Stimulated activated naive CD4-positive, alpha-beta T cell (primary cell): ENCODE measurements around the gene SLC1A4.
"Not testable (repeated sequence)": the region's sequence is repeated elsewhere in the genome, so short reads cannot be mapped to it uniquely, and the experiment has no call there.

Experiments
- DNase-seq, 6 experiments: peaks; one replicate each; lab custom pipeline; 2025; lab: John Stamatoyannopoulos, UW

The SLC1A4 gene

DNA sequence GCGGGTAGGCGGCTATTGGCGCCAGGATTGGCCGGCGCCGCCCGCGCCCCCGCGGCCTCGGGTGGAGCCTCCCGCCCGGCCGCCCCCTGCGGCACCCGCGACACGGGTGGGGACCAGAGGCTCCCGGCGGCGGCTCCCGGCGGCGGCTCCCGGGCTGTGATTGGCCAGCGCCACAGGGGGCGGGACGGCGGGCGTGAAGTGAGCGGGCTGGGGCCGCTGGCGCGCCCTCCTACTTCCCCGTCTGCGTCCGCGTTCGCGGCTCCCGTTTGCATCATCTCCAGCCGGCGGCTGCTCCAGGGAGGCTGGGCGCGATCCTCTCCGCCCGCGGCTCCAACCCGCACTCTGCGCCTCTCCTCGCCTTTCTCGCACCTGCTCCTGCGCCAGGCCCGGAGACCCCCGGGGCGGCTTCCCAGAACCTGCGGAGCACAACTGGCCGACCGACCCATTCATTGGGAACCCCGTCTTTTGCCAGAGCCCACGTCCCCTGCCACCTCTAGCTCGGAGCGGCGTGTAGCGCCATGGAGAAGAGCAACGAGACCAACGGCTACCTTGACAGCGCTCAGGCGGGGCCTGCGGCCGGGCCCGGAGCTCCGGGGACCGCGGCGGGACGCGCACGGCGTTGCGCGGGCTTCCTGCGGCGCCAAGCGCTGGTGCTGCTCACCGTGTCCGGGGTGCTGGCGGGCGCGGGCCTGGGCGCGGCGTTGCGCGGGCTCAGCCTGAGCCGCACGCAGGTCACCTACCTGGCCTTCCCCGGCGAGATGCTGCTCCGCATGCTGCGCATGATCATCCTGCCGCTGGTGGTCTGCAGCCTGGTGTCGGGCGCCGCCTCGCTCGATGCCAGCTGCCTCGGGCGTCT is at the start of gene SLC1A4:
Gene SLC1A4, plus strand, starts transcription at position 274 of the 856 bp plus-strand sequence. Its CDS starts 245 bp downstream, at position 519.
- DNase-seq = peak; percentile 22 to 66 (median 54)

DNA sequence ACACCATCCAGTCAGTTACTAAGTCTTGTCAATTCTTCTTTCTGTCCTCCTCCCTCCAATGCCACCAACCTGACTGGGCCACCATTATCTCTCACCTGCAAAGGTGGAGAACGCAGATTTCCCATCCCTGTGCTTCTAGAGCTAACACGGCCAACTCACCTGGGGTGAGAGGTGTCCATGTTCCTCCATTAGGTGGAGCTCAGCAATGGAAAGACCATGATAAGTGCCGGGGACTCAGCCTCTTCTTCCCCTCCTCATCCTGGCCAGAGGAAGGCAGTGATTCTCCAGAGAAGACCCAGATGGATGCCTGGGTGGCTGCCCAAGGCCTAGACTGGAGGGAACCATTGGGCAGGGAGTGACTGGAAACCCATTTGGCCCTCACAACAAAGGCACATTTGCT is 48.1 kb upstream of the SLC1A4 start:
- no peak for DNase-seq

DNA sequence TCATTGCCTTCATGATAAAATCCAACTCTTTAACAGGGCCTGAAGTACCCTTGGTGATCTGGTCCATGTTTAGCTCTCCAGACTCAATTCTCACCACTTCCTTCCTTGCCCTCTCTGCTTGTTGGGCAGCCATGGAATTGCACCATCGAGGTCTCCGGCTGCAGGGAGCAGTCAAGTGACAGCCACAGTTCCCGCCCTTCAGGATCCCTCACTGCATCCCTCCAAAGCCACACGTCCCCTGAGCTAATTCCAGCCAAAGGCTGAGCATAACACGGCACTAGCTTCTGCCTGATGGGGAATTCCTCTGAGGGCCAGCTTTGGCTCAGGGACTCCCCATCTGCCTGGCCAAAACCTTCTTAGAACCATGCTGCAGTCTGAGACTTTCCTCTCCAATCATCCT is 47.4 kb upstream of the SLC1A4 start:
- no peak for DNase-seq

DNA sequence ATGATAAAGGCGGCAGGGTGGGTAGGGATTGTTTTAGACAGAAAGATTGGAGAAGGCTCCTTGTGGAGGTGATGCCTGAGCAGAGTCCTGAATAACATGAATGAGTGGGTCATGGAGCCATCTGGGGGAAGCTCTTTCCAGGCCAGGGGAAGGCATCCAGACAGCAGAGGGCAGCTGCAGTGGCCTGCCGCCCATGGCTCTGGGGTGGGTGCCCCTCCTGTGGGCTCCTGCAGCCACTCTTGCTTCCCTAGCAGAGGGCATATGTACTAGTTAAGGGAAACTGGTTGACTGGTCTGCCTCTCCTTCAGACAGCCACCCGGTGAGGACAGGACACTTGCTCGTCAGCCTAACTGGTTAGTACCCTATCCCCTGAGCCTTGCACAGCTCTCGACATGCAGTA is 46.5 kb upstream of the SLC1A4 start:
- no peak for DNase-seq

DNA sequence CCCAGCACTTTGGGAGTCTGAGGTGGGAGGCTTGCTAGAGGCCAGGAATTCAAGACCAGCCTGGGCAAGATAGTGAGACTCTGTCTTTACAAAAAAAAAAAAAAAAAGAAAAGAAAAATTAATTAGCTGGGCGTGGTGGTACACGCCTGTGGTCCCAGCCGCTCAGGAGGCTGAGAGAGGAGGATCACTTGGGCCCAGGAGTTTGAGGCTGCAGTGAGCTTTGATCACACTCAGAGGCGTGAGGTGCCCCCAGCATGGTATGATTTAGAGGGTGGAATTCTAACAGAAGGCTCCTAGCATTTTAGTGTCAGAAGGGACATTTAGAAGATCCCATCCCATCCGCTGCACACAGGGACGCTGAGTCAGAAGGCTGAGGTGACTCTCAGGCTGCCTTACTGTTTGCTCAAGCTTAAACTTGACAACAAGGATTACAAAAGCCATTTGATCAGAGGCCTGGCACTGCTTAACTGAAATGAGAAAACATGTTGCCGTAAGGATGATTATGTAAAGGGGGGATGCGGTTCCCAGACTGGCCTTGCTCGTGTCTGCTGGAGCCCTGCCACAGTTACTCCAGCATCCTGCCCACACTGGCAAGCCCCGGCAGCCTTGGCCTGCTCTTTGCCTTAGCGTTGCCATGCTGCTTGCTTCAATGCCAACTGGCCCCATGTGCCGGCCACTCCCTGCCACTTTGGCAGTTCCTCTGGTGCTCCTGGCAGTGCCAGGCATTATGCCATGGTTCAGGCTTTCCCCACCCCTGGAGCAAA is 45.6 kb upstream of the SLC1A4 start:
- DNase-seq = no peak

DNA sequence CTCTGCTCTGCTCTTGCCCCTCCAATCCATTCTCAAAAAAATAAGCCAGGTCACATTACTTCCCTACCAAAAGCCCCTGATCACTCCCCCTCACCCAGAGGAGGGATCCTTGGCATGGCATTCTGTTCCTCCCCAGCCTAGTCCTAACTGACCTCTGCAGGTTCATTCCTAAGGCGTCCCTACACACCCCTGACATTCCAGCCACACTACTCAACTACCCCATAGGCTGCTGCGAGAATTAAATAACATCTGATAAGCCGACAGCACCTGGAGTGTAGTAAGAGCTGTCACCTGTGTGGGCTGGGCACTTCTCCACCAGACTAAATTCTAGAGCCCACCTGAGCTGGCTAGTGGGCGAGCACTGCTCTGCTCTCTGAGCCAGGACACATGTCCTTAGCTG is 44.7 kb upstream of the SLC1A4 start:
- no peak for DNase-seq

DNA sequence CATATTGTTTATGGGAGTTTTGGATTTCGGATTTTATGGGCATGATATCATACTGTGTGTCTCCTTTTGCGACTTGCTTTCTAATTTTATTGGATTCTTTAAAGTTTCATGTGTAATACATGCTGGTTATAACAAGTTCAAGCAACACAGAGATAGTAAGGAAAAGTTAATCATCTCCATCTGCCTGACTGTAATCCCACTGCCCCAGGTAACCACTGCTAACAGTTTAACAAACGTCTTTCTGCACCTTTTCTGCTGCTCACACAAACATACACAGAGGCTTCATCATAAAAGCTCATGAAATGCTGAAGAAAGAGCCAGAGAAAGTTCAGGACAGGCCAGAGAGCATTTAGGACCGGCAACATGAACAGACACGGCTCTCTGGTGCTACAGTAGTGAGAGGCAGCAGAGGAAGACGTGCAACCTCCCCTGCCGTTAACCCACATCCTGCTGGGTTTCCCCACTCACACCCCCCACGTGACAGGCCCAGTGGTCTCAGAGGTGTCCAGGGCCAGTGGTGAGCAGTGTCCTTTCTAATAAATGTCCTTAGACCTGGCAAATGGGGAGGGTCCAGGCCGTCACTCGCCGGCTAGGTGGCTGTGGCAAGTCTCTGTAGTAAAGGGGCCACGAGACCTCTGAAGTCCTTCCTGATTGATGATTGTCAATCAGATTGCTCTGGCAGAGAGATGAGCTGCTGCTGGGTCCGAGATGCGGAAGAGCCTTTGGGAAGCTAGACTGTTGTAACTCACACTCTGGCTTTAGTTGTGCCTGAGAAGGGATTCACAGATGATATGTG is 43.0 kb upstream of the SLC1A4 start:
- DNase-seq = peak in 5 of 6 experiments; percentile 7 to 56 (median 15)

DNA sequence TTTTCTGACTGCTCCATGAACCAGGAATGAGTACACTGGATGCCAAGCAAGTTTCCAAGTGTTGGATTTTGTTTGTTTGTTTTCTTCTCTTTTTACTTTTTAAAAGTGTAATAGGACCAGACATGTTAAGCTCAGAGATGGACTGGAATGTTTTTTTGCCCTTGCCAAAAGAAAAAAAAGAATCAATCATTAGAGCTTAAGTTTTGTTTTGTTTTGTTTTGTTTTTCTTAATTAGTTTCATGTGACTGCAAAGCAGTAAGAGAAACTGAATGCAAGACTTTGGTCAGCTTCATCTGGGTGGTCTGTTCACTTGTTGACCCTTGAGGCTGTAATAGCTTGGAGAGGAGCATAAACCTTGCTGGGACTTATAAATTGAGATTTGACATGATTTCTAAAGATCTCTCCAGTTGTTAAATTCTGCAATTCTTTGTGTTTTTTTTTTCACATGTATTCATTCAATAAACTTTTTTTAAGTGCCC is 42.4 kb upstream of the SLC1A4 start:
- no peak for DNase-seq

DNA sequence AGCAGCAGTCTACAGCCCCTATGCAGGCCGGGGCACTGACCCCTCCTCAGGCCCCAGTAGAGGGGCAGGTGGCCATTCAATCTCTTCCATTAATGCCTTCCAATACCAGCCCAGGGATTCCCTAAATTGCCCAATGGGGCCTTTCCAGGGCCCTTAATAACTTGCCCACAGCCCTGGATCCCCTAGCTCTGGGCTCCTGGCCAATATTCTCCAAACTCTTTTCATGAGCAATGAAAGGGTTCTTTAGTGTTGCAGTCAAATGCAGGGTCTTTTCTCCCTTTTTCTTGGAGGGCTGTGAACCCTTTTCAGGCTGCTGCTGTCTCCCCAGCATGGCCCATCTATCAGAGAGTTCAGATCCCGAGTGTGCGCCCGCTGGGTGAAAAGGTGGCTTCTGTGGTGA is 41.3 kb upstream of the SLC1A4 start:
- DNase-seq = no peak

DNA sequence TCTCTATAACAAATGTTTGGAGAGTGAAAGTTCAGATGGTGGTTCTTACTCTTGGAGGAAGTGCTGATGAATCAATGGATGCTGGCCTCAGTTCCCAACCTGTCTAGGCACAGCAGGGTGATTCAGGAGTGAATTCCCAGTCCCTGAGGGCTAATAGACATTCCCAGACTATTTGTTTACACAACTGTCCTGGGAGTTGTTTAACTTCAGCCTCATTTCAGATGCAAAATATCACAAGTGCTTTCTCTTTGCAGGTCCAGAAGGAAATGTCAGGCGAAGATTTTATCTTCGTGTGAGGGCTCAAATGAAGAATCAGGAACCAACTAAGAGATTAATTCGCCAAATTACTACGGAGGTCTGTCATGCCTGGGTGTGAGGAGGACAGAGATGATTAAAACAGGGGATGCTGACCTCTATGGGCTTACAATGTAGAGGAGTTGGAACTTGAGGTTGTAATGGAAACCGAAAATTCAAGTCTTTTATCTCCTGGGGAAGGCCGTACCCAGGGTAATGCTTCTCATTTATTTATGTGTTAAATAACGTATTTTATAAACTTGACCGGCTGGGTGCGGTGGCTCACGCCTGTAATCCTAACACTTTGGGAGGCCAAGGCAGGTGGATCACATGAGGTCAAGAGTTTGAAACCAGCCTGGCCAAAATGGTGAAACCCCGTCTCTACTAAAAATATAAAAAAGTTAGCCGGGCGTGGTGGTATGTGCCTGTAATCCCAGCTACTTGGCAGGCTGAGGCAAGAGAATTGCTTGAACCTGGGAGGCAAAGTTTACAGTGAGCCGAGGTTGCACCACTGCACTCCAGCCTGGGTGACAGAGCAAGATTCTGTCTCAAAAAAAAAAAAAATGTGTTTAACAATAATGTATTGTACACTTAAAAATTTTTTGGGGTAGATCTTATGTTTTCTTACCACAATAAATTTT is 38.7 kb upstream of the SLC1A4 start:
- DNase-seq = no peak

DNA sequence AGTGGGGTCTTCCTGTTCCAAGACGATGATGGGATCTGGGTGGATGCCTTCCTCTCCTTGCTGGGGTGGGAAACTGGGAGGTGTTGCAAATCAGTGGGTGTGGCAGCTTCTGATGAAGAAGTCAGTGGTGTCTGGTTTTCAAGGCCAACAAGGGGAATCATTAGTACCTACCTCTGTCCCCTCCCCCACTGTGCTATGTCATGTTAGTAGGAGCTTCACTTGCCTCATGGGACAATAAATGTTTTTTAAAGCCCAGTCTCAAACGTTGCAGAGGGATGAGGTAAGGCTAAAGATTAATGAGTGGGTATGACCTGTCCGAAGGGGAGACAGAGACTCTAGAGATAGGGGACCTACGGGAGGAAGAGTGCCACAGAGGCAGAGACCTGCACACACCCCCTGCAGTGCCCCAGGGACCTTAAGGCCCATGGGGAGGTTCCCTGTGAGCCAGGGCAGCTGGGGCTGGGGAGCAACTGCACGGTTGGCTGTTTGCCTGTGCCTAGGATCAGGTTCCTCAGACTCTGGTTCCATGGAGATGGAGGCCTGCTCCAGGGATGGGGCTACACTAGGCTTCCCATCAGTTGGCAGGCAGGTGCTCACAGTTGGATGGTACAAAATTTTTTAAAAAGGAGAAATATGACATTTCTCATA is 37.8 kb upstream of the SLC1A4 start:
- DNase-seq = no peak

DNA sequence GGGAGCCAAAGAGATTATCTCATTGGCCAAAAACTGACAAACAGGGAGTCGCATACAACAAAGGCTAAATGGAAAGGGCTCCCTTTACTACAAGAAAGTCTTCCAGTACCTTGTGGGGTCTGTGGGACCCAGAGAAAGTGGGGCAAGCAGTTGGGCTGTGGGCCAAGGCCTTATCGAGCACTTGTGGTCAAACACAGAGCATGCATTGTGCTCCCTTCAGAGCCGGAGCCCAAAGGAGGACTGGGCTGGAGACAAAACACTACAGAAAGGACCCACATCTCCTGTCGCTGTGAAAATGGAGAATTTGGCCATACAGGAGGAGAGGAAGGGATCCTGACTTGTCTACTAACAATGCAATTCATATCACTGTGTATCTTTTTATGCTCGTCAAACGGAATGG is 37.1 kb upstream of the SLC1A4 start:
- DNase-seq = no peak

DNA sequence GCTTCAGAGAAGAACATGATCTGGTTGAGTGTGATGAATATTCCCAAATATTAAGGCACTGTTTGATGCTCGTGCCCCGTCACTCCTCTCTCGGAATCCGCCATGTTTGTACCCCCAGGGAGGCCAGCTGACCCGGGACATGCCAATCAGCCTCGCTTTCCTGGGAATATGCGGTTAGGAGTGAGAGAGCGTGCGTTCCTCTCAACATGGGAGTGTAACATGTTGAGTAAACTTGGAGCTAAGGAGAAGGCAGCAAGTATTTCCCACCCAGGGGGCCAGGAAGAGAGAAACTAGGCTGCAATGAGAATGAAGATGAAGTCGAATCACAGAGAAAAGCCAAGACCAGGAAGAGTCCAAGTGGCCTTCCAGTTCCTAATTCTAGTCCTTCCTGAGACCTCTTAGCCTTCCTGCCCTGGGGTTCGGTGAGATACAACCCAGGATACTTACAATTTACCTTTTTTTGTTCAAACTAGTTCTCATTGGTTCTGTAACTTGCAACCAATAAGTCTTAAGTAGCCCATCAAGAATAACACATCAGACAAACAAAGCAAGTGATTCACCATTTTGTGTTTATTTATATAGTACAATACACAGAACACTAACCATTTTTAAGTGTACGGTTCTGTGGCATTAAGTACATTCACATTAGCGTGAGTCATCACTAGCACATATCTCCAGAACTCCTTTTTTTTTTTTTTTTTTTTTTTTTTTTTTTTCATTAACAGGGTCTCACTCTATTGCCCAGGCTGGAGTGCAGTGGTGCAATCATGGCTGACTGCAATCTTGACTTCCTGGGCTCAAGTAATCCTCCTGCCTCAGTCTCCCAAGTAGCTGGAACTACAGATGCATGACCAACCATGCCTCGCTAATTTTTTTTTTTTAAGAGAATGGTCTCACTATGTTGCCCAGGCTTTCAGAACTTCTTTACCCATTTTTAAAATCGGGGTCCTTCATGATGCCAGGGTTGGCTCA is 36.4 kb upstream of the SLC1A4 start:
- DNase-seq = no peak

DNA sequence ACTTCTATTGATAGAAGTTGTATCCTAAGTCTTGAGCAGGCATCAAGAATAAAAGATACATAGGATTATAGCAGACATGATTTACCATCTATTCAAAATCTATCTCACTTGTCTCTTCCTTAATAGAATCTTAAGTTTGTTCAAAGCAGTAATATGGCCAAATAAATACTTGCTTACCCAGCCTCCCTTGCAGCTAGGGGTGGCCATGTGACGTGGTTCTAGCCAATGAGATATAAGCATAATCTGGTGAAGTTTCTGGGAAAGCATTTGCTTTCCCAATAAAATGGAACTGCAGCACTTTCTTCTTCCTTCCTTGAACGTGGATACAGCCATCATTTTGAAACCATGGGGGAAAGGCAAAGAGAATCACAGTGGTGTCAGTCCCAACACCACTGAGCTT is 33.7 kb upstream of the SLC1A4 start:
- DNase-seq = no peak

DNA sequence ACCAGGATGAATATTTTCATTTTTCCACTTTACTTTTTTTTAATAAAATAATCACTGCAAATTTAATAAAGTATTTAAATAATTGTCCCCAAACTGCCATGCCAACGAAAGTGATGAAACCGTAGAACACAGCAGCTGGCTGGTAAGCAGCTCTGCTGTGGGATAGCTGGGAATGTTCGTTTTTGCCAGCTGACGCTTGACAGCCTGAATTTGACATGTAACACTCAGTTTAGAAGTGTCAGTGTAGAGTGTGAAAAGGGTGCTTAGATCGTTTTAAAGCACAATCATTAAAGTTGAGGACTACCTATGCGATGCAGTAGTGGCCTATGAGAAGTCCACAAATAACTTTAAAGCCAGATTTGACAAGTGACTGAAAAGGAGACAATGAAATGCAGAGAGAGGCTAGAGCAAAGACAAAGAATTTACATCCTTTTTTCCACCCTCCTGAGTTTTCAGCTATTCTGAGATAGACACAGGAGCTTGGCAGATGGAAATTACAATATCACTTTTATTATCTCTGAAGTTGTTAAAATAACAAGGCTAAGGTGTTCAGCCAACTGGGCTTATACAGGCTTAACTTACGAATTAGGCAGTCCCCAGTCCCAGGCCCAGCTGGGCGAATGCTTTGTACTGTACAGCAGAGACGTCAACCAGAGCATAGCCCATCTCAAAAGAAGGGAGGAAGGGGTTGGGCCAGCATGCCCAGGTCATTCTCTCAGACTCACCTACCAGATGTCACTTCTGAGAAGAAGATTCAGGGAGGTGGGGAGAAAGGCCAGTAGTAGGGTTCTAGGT is 31.9 kb upstream of the SLC1A4 start:
- DNase-seq = no peak

DNA sequence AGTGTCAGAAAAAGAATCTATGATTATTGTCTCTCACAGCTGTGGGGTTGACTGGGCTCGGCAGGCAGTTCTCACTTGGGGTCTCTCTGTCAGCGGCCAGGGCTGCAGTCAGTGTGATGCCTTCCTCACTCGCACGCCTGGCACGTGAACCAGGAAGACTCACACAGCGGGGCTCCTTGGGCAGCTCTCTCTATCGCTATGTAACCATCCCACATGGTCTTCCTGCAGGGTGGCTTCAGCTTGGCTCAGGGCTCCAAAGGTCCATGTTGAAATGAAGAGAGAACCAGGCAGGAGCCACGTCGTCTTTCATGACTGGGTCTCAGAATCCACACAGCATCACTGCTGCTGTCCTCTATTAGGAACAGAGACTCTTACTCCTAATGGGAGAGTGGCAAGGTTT is 30.6 kb upstream of the SLC1A4 start:
- no peak for DNase-seq

DNA sequence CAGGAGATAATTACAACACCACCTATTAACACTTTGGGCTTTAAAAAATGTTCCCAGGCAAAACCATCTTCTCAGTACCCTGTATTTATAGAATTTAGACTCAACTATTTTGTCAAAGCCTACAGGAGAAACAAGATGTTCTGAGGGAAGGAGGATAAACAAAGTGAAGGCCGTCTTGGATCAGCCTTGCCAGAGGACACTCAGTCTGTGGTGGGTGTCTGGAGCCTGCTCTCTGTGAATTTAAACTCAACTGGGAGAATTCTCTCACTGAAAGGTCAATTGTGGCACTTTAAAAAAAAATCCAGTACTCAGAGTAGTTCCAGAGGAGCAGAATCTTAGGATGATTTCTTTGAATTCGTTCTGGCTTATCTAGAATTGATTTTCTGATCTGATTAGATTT is 28.4 kb upstream of the SLC1A4 start:
- DNase-seq = no peak

DNA sequence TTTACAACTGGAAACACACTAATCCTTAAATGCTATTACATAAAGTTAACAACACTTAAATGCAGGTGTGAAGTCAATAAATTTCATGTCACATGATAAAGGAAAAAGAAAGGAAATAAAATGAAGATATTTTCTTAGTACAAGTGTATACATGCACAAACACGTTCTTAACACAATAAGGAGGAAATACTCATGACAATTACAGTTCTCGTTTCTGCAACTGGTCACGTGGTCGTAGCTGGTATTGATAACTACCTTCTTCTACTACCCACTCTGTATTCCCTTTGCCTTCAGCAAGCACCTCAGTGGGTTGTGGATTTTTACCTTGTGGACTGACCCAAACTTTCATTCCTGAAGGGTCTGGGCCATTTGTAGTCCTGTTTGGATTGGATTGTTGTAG is 26.1 kb upstream of the SLC1A4 start:
- DNase-seq = not testable (repeated sequence)

DNA sequence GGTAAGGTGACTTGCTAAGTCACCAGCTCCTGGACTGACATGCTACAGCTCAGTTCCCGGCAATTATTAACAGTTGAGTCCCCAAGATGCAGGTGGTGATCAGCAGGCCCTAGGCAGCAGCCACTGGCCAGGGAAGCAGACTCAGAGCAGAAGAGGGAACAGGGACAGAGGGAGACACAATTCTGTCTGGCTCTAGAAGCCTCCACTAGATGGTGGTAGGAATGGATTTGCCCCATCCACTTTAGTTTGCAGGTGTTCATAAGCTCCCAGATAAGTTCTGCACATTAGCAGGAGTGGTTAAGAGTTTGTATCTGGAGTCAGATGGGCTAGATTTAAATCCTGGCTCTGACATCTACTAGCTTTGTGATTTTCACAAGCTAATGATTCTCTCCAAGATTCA is 25.5 kb upstream of the SLC1A4 start:
- DNase-seq = no peak
